ENCODE results near the gene THBS3.

- no peak for TF ChIP-seq EZH2 (IDR thresholded peaks at IDR 0.05; ENCODE audit: low read length)
- TF ChIP-seq CTCF (optimal IDR thresholded peaks at IDR 0.05 in 1 of 3, IDR thresholded peaks at IDR 0.05 in 1 of 3, conservative IDR thresholded peaks at IDR 0.05 in 1 of 3; ENCODE audit: extremely low read depth in 1 of 3, insufficient read depth in 2 of 3, low read length in 3 of 3) = no peak
Observed at GRCh38 chr1:155175281-155175926, 32.3 kb downstream of the THBS3 start.
